Skeletal muscle tissue (tissue), 4 donors: ENCODE measurements around the gene POC1A. TPM values are rescaled to one million over a fixed set of nuclear protein-coding genes. Genes with fewer than 3 reads are reported as not detected.
"Not testable (repeated sequence)": the region's sequence is repeated elsewhere in the genome, so short reads cannot be mapped to it uniquely, and the experiment has no call there.

ENCODE experiments used
- H3K27ac ChIP-seq: one replicate; pipeline ENCODE4 v1.7.0; 2013; ENCODE audit warnings: mild to moderate bottlenecking, low read depth, low read length, inconsistent platforms
- H3K27me3 ChIP-seq, 3 donors: one replicate each; pipeline ENCODE4 v1.7.0; 2013; ENCODE audit warnings: low read length in 3 of 3; ENCODE audit not compliant: control insufficient read depth in 3 of 3, insufficient read depth in 3 of 3
- H3K36me3 ChIP-seq, 3 donors: one replicate each; pipeline ENCODE4 v1.7.0; 2013; ENCODE audit warnings: low read length in 3 of 3; ENCODE audit not compliant: control insufficient read depth in 3 of 3, insufficient read depth in 3 of 3
- H3K4me1 ChIP-seq, 3 donors: one replicate each; pipeline ENCODE4 v1.7.0; 2013; ENCODE audit warnings: low read length in 3 of 3, mild to moderate bottlenecking in 3 of 3; ENCODE audit not compliant: control insufficient read depth in 3 of 3, insufficient read depth in 3 of 3
- H3K4me3 ChIP-seq, 3 donors: one replicate each; pipeline ENCODE4 v1.7.0; 2013; ENCODE audit warnings: low read length in 3 of 3
- H3K9ac ChIP-seq, 3 donors: one replicate each; pipeline ENCODE4 v1.7.0; 2013; ENCODE audit warnings: low read length in 3 of 3, mild to moderate bottlenecking in 3 of 3, moderate library complexity in 2 of 3, low read depth in 1 of 3
- H3K9me3 ChIP-seq, 3 donors: one replicate each; pipeline ENCODE4 v1.7.0; 2013; ENCODE audit warnings: low read length in 3 of 3; ENCODE audit not compliant: control insufficient read depth in 3 of 3
- total RNA-seq: library from RNA; depleted of rRNA; stranded (reverse); fragments of >200 nt; gene quantifications from one replicate; pipeline ENCODE4 v1.2.3, GENCODE V29; 2014
- donor health status: Osteomylitis.

The POC1A gene
- total RNA-seq, 1 donor from 2014 or later, result 2.6 TPM

GRCh38 chr3:52046902-52047239, 107.4 kb downstream of the POC1A start:
- peak overlapping the region in 1 of 3 donors; percentile 54 for H3K9ac ChIP-seq
- no peaks in the 10 kb centered on the region for H3K27me3 ChIP-seq
- no peaks in the 10 kb centered on the region for H3K9me3 ChIP-seq
- H3K36me3 ChIP-seq, result peaks cover 26 to 33% (median 29%) of the 10 kb centered on the region in 3 donors
- peaks cover 18 to 57% (median 55%) of the 10 kb centered on the region in 3 donors for H3K4me1 ChIP-seq
- H3K27ac ChIP-seq, result peak overlapping the region; percentile 7
- H3K4me3 ChIP-seq, result no peak overlapping the region

- H3K9me3 ChIP-seq, result no peaks in the 10 kb centered on the region
- no peak overlapping the region for H3K4me3 ChIP-seq
- H3K9ac ChIP-seq, result peak overlapping the region in 1 of 3 donors; percentile 54
- H3K27me3 ChIP-seq, result no peaks in the 10 kb centered on the region
- peak overlapping the region; percentile 7 for H3K27ac ChIP-seq
- H3K4me1 ChIP-seq, result peaks cover 12 to 52% (median 50%) of the 10 kb centered on the region in 3 donors
- H3K36me3 ChIP-seq, result peaks cover 22 to 30% (median 24%) of the 10 kb centered on the region in 3 donors
Measured at GRCh38 chr3:52046186-52046901, 107.9 kb downstream of the POC1A start.

GRCh38 chr3:52044869-52045619, 109.2 kb downstream of the POC1A start:
- peaks cover 10 to 52% (median 48%) of the 10 kb centered on the region in 3 donors for H3K4me1 ChIP-seq

GRCh38 chr3:52043750-52044149, 110.5 kb downstream of the POC1A start:
- Histone ChIP-seq H3K9me3 (no peaks in the 10 kb centered on the region), H3K4me1 (peaks cover 10 to 61% (median 57%) of the 10 kb centered on the region in 3 donors), H3K36me3 (peaks cover 0 to 5% (median 5%) of the 10 kb centered on the region in 3 donors), H3K27ac (no peak overlapping the region), H3K27me3 (no peaks in the 10 kb centered on the region), H3K4me3 (no peak overlapping the region), H3K9ac (peak overlapping the region in 2 of 3 donors; percentile 16 to 33)

More at GRCh38 chr3:52044869-52045619, 109.2 kb downstream of the POC1A start:
- H3K4me3 ChIP-seq, result no peak overlapping the region
- no peaks in the 10 kb centered on the region for H3K9me3 ChIP-seq
- peaks cover 11 to 18% (median 13%) of the 10 kb centered on the region in 3 donors for H3K36me3 ChIP-seq
- H3K9ac ChIP-seq, result no peak overlapping the region
- H3K27me3 ChIP-seq, result no peaks in the 10 kb centered on the region
- H3K27ac ChIP-seq, result no peak overlapping the region

GRCh38 chr3:52043039-52043438, 111.2 kb downstream of the POC1A start:
- not testable (repeated sequence) for H3K9ac ChIP-seq, H3K4me3 ChIP-seq, H3K9me3 ChIP-seq, H3K27me3 ChIP-seq, H3K36me3 ChIP-seq, H3K27ac ChIP-seq
- peaks cover 10 to 59% (median 51%) of the 10 kb centered on the region in 3 donors for H3K4me1 ChIP-seq

GRCh38 chr3:52041118-52041731, 113.0 kb downstream of the POC1A start:
- Histone ChIP-seq H3K9me3 (no peaks in the 10 kb centered on the region), H3K27ac (no peak overlapping the region), H3K4me1 (peaks cover 7 to 41% (median 33%) of the 10 kb centered on the region in 3 donors), H3K36me3 (no peaks in the 10 kb centered on the region), H3K27me3 (no peaks in the 10 kb centered on the region), H3K9ac (peak overlapping the region in 1 of 3 donors; percentile 16), H3K4me3 (no peak overlapping the region)

- Histone ChIP-seq H3K27ac (no peak overlapping the region), H3K27me3 (no peaks in the 10 kb centered on the region), H3K4me3 (no peak overlapping the region), H3K4me1 (peaks cover 7 to 37% (median 27%) of the 10 kb centered on the region in 3 donors), H3K36me3 (no peaks in the 10 kb centered on the region), H3K9ac (peak overlapping the region in 1 of 3 donors; percentile 54), H3K9me3 (no peaks in the 10 kb centered on the region)
Measured at GRCh38 chr3:52040600-52040999, 113.6 kb downstream of the POC1A start.

GRCh38 chr3:52039846-52040245, 114.4 kb downstream of the POC1A start:
- Histone ChIP-seq H3K4me1 (peaks cover 7 to 37% (median 26%) of the 10 kb centered on the region in 3 donors), H3K27me3 (no peaks in the 10 kb centered on the region), H3K36me3 (no peaks in the 10 kb centered on the region), H3K9ac (peak overlapping the region in 2 of 3 donors; percentile 23 to 54), H3K4me3 (peak overlapping the region in 1 of 3 donors; percentile 20), H3K27ac (peak overlapping the region; percentile 30), H3K9me3 (no peaks in the 10 kb centered on the region)

GRCh38 chr3:52039426-52039825, 114.8 kb downstream of the POC1A start:
- Histone ChIP-seq H3K4me1 (peaks cover 7 to 37% (median 26%) of the 10 kb centered on the region in 3 donors), H3K9ac (peak overlapping the region in 2 of 3 donors; percentile 23 to 40), H3K27ac (peak overlapping the region; percentile 30), H3K27me3 (no peaks in the 10 kb centered on the region), H3K9me3 (no peaks in the 10 kb centered on the region), H3K36me3 (no peaks in the 10 kb centered on the region), H3K4me3 (peak overlapping the region in 1 of 3 donors; percentile 20)
